B cell (primary cell): Measurements from ENCODE around the gene HMGB4. TPM values are rescaled to one million over a fixed set of nuclear protein-coding genes. Genes with fewer than 3 reads are reported as not detected.

Experiments used
- ATAC-seq: fragments of 200-7000 bp; cut with Tn5 transposase; one replicate; pipeline ENCODE4 v1.10.0; 2021; ENCODE audit warnings: low read depth, mild to moderate bottlenecking, moderate number of reproducible peaks, moderate library complexity
- CTCF ChIA-PET: fragments of 350-600 bp; sonication (Branson Sonifier 250); formaldehyde crosslinking; loops from one replicate; lab custom pipeline; 2021; ENCODE audit warnings: antibody characterized with exemption, inconsistent platforms; lab: Charles Lee
- POLR2A ChIA-PET: fragments of 350-600 bp; sonication (Branson Sonifier 250); formaldehyde crosslinking; loops from one replicate; lab custom pipeline; 2021; ENCODE audit warnings: antibody characterized with exemption; lab: Charles Lee
- DNase-seq: peaks from one replicate; pipeline ENCODE4 v3.0.0; 2013
- H2AFZ ChIP-seq: 2 replicates; pipeline ENCODE4 v1.6.1; 2012; ENCODE audit warnings: mild to moderate bottlenecking, low read depth, low read length; ENCODE audit not compliant: insufficient read depth, poor library complexity, severe bottlenecking
- H3K27ac ChIP-seq, 2 donors: 1 replicate in 1 of 2; 2 replicates in 1 of 2; pipeline ENCODE4 v1.5.1; 2012 to 2013; ENCODE audit warnings: low read length in 2 of 2, mild to moderate bottlenecking in 2 of 2, moderate library complexity in 1 of 2
- H3K27me3 ChIP-seq, 4 experiments: fragments of 200-600 bp in 1 of 4; sonication (generic) in 1 of 4; replicated peaks in 1 of 4; 1 replicate in 2 of 4; 2 replicates in 2 of 4; pipeline versions ENCODE4 v1.6.1 to v1.7.0; 2013 to 2016; ENCODE audit warnings: low read length in 3 of 4, mild to moderate bottlenecking in 2 of 4, mixed read lengths in 1 of 4, moderate library complexity in 1 of 4; ENCODE audit not compliant: insufficient read depth in 4 of 4, control insufficient read depth in 3 of 4; ENCODE audit errors: control extremely low read depth in 1 of 4
- H3K36me3 ChIP-seq, 2 experiments: replicated peaks in 1 of 2; 1 replicate in 1 of 2; 2 replicates in 1 of 2; pipeline versions ENCODE4 v1.6.1 to v1.7.1; 2013; ENCODE audit warnings: low read length in 1 of 2; ENCODE audit not compliant: insufficient read depth in 2 of 2, control insufficient read depth in 1 of 2; ENCODE audit errors: control extremely low read depth in 1 of 2, extremely low read depth in 1 of 2
- H3K4me1 ChIP-seq, 2 donors: fragments of 200-600 bp in 1 of 2; sonication (generic) in 1 of 2; 1 replicate in 1 of 2; 2 replicates in 1 of 2; pipeline versions ENCODE4 v1.5.1 to v1.6.1; 2013 to 2017; ENCODE audit warnings: low read length in 2 of 2; ENCODE audit not compliant: control insufficient read depth in 2 of 2, insufficient read depth in 2 of 2
- H3K4me2 ChIP-seq: replicated peaks from 2 replicates; pipeline ENCODE3; 2012; ENCODE audit warnings: mild to moderate bottlenecking, low read depth, low read length; ENCODE audit not compliant: poor library complexity, severe bottlenecking
- H3K4me3 ChIP-seq, 5 experiments: fragments of 200-600 bp in 1 of 5; sonication (generic) in 1 of 5; 1 replicate in 3 of 5; 2 replicates in 2 of 5; pipeline versions ENCODE4 v1.5.1 to v1.7.0; 2011 to 2016; ENCODE audit warnings: low read length in 4 of 5, mild to moderate bottlenecking in 4 of 5, low read depth in 2 of 5, control low read depth in 1 of 5, moderate library complexity in 1 of 5; ENCODE audit not compliant: insufficient read depth in 1 of 5; ENCODE audit errors: control extremely low read depth in 1 of 5, extremely low read depth in 1 of 5
- H3K79me2 ChIP-seq: fragments of 200-600 bp; sonication (generic); one replicate; pipeline ENCODE4 v1.6.0; 2016; ENCODE audit warnings: low read length; ENCODE audit not compliant: control insufficient read depth, insufficient read depth
- H3K9ac ChIP-seq: fragments of 200-600 bp; sonication (generic); 2 replicates; pipeline ENCODE4 v1.6.1; 2017; ENCODE audit warnings: mild to moderate bottlenecking, low read length, moderate library complexity
- H3K9me3 ChIP-seq, 3 donors: one replicate each; pipeline versions ENCODE4 v1.6.1 to v1.7.1; 2013; ENCODE audit warnings: low read length in 2 of 3; ENCODE audit not compliant: control insufficient read depth in 2 of 3, insufficient read depth in 1 of 3; ENCODE audit errors: control extremely low read depth in 1 of 3
- H4K20me1 ChIP-seq: 2 replicates; pipeline ENCODE4 v1.6.0; 2012; ENCODE audit warnings: mild to moderate bottlenecking, low read length; ENCODE audit not compliant: insufficient read depth, control insufficient read depth, poor library complexity, severe bottlenecking
- H3K27ac Mint-ChIP-seq: one replicate; pipeline ENCODE4 v1.8.0; 2021; ENCODE audit warnings: mixed read lengths
- H3K27me3 Mint-ChIP-seq: one replicate; pipeline ENCODE4 v1.8.0; 2021; ENCODE audit warnings: mixed read lengths
- H3K4me1 Mint-ChIP-seq: one replicate; pipeline ENCODE4 v1.8.0; 2021; ENCODE audit warnings: mixed read lengths
- H3K4me3 Mint-ChIP-seq: one replicate; pipeline ENCODE4 v1.8.0; 2021; ENCODE audit warnings: mixed read lengths
- H3K9me3 Mint-ChIP-seq: one replicate; pipeline ENCODE4 v1.8.0; 2022; ENCODE audit warnings: mixed read lengths; ENCODE audit not compliant: insufficient read depth
- CTCF ChIP-seq: fragments of 200-600 bp; IDR thresholded peaks from one replicate; pipeline ENCODE4 v1.8.0; 2022; ENCODE audit warnings: antibody characterized with exemption, mild to moderate bottlenecking
- EZH2 ChIP-seq: IDR thresholded peaks from 2 replicates; pipeline ENCODE4 v1.6.1; 2012; ENCODE audit warnings: borderline replicate concordance, low read depth, mild to moderate bottlenecking, moderate library complexity, low read length; ENCODE audit not compliant: insufficient read depth, poor library complexity, severe bottlenecking
- WGBS: methylation state at CpG from one replicate; pipeline ENCODE4 v1.1.5; 2013; ENCODE audit warnings: missing lambda C conversion rate; ENCODE audit not compliant: insufficient coverage; 5-methylcytosine and 5-hydroxymethylcytosine counted together
- intact Hi-C: fragments of 100-400 bp; cut with micrococcal nuclease; formaldehyde crosslinking; loops from one replicate; pipeline ENCODE4 v1.10.0; 2022
- polyA plus RNA-seq: library from polyadenylated mRNA; depleted of rRNA; stranded (reverse); fragments of >200 nt; gene quantifications from 2 replicates; pipeline ENCODE4 v1.2.3, GENCODE V29; 2012
- total RNA-seq, 2 donors: library from RNA; stranded (reverse); fragments of 120-200 nt in 1 of 2; gene quantifications; 1 replicate in 1 of 2; 2 replicates in 1 of 2; pipeline versions ENCODE4 v1.2.3 to v1.2.4, GENCODE V29; 2013 to 2022

Gene HMGB4
- total and polyA plus RNA-seq, 2 donors (not counting 1 experiment from before 2014, with no cell fraction given): not detected

GRCh38 chr1:33828059-33828458 is 35.8 kb upstream of the HMGB4 start:
- Histone ChIP-seq H3K36me3 (no peaks in the 10 kb centered on the region), H2AFZ (no peak overlapping the region), H4K20me1 (no peaks in the 10 kb centered on the region), H3K4me2 (no peak overlapping the region), H3K4me3 (no peak overlapping the region), H3K4me1 (no peaks in the 10 kb centered on the region), H3K9ac (no peak overlapping the region), H3K79me2 (no peaks in the 10 kb centered on the region), H3K9me3 (peaks cover 0 to 8% (median 0%) of the 10 kb centered on the region in 3 donors), H3K27ac (no peak overlapping the region), H3K27me3 (no peaks in the 10 kb centered on the region)
- WGBS: 62% methylated on average over 4 of the region's 5 CpGs
- H3K27me3 Mint-ChIP-seq: peaks cover 8% of the 10 kb centered on the region
- intact Hi-C loops: no loop called here
- no peaks in the 10 kb centered on the region for H3K4me1 Mint-ChIP-seq
- DNase-seq (no peak), ATAC-seq (no peak)
- POLR2A ChIA-PET: no interaction called here
- H3K27ac Mint-ChIP-seq: no peak overlapping the region
- H3K4me3 Mint-ChIP-seq: no peak overlapping the region
- peaks cover 5% of the 10 kb centered on the region for H3K9me3 Mint-ChIP-seq
- CTCF ChIA-PET: no interaction called here
- no peak for TF ChIP-seq CTCF
- TF ChIP-seq EZH2: no peak

- Histone ChIP-seq H4K20me1 (no peaks in the 10 kb centered on the region), H3K4me2 (no peak overlapping the region), H3K4me3 (no peak overlapping the region), H3K9ac (no peak overlapping the region), H3K27me3 (no peaks in the 10 kb centered on the region), H3K9me3 (peaks cover 0 to 8% (median 0%) of the 10 kb centered on the region in 3 donors), H2AFZ (no peak overlapping the region), H3K36me3 (no peaks in the 10 kb centered on the region), H3K27ac (no peak overlapping the region), H3K4me1 (no peaks in the 10 kb centered on the region), H3K79me2 (no peaks in the 10 kb centered on the region)
- peaks cover 8% of the 10 kb centered on the region for H3K27me3 Mint-ChIP-seq
- H3K4me3 Mint-ChIP-seq: no peak overlapping the region
- ChIA-PET POLR2A (no interaction called here), CTCF (no interaction called here)
- TF ChIP-seq CTCF: no peak
- WGBS: 90% methylated on average over 2 of the region's 5 CpGs
- H3K9me3 Mint-ChIP-seq: peaks cover 5% of the 10 kb centered on the region
- intact Hi-C loops: no loop called here
- ATAC-seq: no peak
- no peak overlapping the region for H3K27ac Mint-ChIP-seq
- H3K4me1 Mint-ChIP-seq: no peaks in the 10 kb centered on the region
- no peak for DNase-seq
These were observed 35.2 kb upstream of the HMGB4 start for GRCh38 chr1:33828654-33829053.
